ENCODE results near the gene NKTR.

- TF ChIP-seq CTCF (IDR thresholded peaks at IDR 0.05) = no peak
- TF ChIP-seq POLR2AphosphoS5 (IDR thresholded peaks at IDR 0.05) = no peak
Observed at GRCh38 chr3:42678447-42678846, 78.0 kb downstream of the NKTR start.

Measured in suprapubic skin (tissue), 3 donors.